Measurements from ENCODE around the gene ZNF548. TPM values are rescaled to one million over a fixed set of nuclear protein-coding genes. Genes with fewer than 3 reads are reported as not detected.

The ZNF548 gene
- total and polyA plus RNA-seq, 2 donors (not counting 1 experiment from before 2014, with no cell fraction given) = 52.5 to 83.8 TPM

DNA sequence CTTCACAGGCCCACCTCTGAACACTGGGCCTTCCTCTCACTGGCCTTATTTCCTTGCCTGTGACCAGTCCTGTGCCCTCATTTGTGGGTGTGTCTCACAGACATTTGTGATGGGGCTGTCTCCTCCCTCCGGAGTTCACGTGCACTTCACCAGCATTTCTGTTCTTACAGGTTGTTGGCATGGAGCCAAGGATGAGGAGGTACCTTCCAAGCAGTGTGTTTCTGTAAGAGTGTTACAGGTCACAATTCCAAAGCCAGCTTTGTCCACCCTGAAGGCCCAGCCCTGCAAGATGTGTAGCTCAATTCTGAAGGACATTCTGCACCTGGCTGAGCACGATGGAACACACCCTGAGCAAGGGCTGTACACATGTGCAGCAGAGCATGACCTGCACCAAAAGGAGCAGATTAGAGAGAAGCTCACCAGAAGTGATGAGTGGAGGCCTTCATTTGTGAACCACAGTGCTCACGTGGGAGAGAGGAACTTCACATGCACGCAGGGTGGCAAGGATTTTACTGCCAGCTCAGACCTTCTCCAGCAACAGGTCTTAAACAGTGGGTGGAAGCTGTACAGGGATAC is 53.6 kb downstream of the ZNF548 start:
- no peak overlapping the region for H3K4me3 Mint-ChIP-seq
- no peaks in the 10 kb centered on the region for H4K20me1 ChIP-seq (ENCODE audit: control insufficient read depth, insufficient read depth, low read length, poor library complexity, severe bottlenecking)
- H3K9me3 ChIP-seq (ENCODE audit: control extremely low read depth in 1 of 3, control insufficient read depth in 2 of 3, insufficient read depth in 1 of 3, low read length in 2 of 3) = peaks cover 0 to 35% (median 22%) of the 10 kb centered on the region in 3 donors
- peaks cover 6 to 30% of the 10 kb centered on the region in 2 experiments for H3K36me3 ChIP-seq (replicated peaks in 1 of 2; ENCODE audit: control extremely low read depth in 1 of 2, control insufficient read depth in 1 of 2, extremely low read depth in 1 of 2, insufficient read depth in 2 of 2, low read length in 1 of 2)
- no peak for TF ChIP-seq EZH2 (IDR thresholded peaks at IDR 0.05; ENCODE audit: borderline replicate concordance, insufficient read depth, low read depth, low read length, poor library complexity, severe bottlenecking)
- TF ChIP-seq, protein P1, sequence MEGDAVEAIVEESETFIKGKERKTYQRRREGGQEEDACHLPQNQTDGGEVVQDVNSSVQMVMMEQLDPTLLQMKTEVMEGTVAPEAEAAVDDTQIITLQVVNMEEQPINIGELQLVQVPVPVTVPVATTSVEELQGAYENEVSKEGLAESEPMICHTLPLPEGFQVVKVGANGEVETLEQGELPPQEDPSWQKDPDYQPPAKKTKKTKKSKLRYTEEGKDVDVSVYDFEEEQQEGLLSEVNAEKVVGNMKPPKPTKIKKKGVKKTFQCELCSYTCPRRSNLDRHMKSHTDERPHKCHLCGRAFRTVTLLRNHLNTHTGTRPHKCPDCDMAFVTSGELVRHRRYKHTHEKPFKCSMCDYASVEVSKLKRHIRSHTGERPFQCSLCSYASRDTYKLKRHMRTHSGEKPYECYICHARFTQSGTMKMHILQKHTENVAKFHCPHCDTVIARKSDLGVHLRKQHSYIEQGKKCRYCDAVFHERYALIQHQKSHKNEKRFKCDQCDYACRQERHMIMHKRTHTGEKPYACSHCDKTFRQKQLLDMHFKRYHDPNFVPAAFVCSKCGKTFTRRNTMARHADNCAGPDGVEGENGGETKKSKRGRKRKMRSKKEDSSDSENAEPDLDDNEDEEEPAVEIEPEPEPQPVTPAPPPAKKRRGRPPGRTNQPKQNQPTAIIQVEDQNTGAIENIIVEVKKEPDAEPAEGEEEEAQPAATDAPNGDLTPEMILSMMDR (IDR thresholded peaks at IDR 0.05) = no peak
- no peak overlapping the region for H3K4me3 ChIP-seq (ENCODE audit: control extremely low read depth in 1 of 5, extremely low read depth in 1 of 5, insufficient read depth in 1 of 5, low read depth in 2 of 5, low read length in 4 of 5)
- H2AFZ ChIP-seq (ENCODE audit: insufficient read depth, low read depth, low read length, poor library complexity, severe bottlenecking) = no peak overlapping the region
- peaks cover 0 to 4% of the 10 kb centered on the region in 2 donors for H3K4me1 ChIP-seq (ENCODE audit: control insufficient read depth in 2 of 2, insufficient read depth in 2 of 2, low read length in 2 of 2)
- H3K27ac Mint-ChIP-seq = no peak overlapping the region
- H3K79me2 ChIP-seq (ENCODE audit: control insufficient read depth, insufficient read depth, low read length) = peaks cover 44% of the 10 kb centered on the region
- H3K27me3 Mint-ChIP-seq = no peaks in the 10 kb centered on the region
- no peak overlapping the region for H3K9ac ChIP-seq (ENCODE audit: low read length)
- no peak overlapping the region for H3K27ac ChIP-seq (ENCODE audit: low read length in 2 of 2)
- ATAC-seq (ENCODE audit: low read depth) (no peak), DNase-seq (no peak)
- H3K27me3 ChIP-seq (replicated peaks in 1 of 4; ENCODE audit: control extremely low read depth in 1 of 4, control insufficient read depth in 3 of 4, insufficient read depth in 4 of 4, low read length in 3 of 4) = no peaks in the 10 kb centered on the region
- ChIA-PET CTCF (interaction anchor here (0.6 kb wide), 1 partner anchor 1137 kb away, joined by 3 read pairs; no protein-coding TSS in a partner anchor), POLR2A (no interaction called here)
- intact Hi-C loops (cut with micrococcal nuclease) = no loop called here
- H3K9me3 Mint-ChIP-seq (ENCODE audit: insufficient read depth) = peaks cover 7% of the 10 kb centered on the region
- WGBS (ENCODE audit: insufficient coverage) = 45% methylated on average over 1 of the region's 5 CpGs
- peaks cover 11% of the 10 kb centered on the region for H3K4me1 Mint-ChIP-seq
- no peak overlapping the region for H3K4me2 ChIP-seq (replicated peaks; ENCODE audit: low read depth, low read length, poor library complexity, severe bottlenecking)

DNA sequence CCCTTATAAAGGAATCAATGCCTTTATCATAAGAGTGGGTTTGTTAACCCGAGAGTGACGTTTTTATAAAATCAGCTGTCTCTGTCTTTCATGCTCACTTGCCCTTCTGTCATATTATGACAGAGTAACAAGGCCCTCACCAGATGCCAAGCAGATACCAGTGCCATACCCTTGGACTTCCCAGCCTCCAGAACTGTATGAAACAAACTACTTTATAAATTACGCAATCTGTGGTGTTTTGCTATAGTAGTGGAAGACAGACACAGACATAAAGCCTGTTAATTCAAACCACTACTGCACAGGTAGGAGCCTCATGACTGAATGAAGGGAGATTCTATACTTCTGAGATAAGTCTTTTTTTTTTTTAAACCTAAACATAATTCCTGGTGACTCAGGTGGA is 62.7 kb downstream of the ZNF548 start:
- TF ChIP-seq, protein P1 (IDR thresholded peaks at IDR 0.05) = no peak
- no peak for TF ChIP-seq EZH2 (IDR thresholded peaks at IDR 0.05; ENCODE audit: borderline replicate concordance, insufficient read depth, low read depth, low read length, poor library complexity, severe bottlenecking)
- ATAC-seq (ENCODE audit: low read depth) = no peak
- no peak overlapping the region for H3K4me2 ChIP-seq (replicated peaks; ENCODE audit: low read depth, low read length, poor library complexity, severe bottlenecking)
- H3K4me3 Mint-ChIP-seq = no peak overlapping the region
- H3K36me3 ChIP-seq (replicated peaks in 1 of 2; ENCODE audit: control extremely low read depth in 1 of 2, control insufficient read depth in 1 of 2, extremely low read depth in 1 of 2, insufficient read depth in 2 of 2, low read length in 1 of 2) = peaks cover 0 to 5% of the 10 kb centered on the region in 2 experiments
- no peaks in the 10 kb centered on the region for H3K4me1 ChIP-seq (ENCODE audit: control insufficient read depth in 2 of 2, insufficient read depth in 2 of 2, low read length in 2 of 2)
- H3K27me3 ChIP-seq (replicated peaks in 1 of 4; ENCODE audit: control extremely low read depth in 1 of 4, control insufficient read depth in 3 of 4, insufficient read depth in 4 of 4, low read length in 3 of 4) = no peaks in the 10 kb centered on the region
- no peaks in the 10 kb centered on the region for H3K79me2 ChIP-seq (ENCODE audit: control insufficient read depth, insufficient read depth, low read length)
- H3K9me3 Mint-ChIP-seq (ENCODE audit: insufficient read depth) = peaks cover 7% of the 10 kb centered on the region
- no peak for DNase-seq
- no peak overlapping the region for H3K27ac Mint-ChIP-seq
- ChIA-PET CTCF (no interaction called here), POLR2A (no interaction called here)
- no peaks in the 10 kb centered on the region for H3K4me1 Mint-ChIP-seq
- H3K27ac ChIP-seq (ENCODE audit: low read length in 2 of 2) = no peak overlapping the region
- H3K9me3 ChIP-seq (ENCODE audit: control extremely low read depth in 1 of 3, control insufficient read depth in 2 of 3, insufficient read depth in 1 of 3, low read length in 2 of 3) = peaks cover 0 to 11% (median 8%) of the 10 kb centered on the region in 3 donors
- H3K4me3 ChIP-seq (ENCODE audit: control extremely low read depth in 1 of 5, extremely low read depth in 1 of 5, insufficient read depth in 1 of 5, low read depth in 2 of 5, low read length in 4 of 5) = no peak overlapping the region
- intact Hi-C loops (cut with micrococcal nuclease) = no loop called here
- H2AFZ ChIP-seq (ENCODE audit: insufficient read depth, low read depth, low read length, poor library complexity, severe bottlenecking) = no peak overlapping the region
- H4K20me1 ChIP-seq (ENCODE audit: control insufficient read depth, insufficient read depth, low read length, poor library complexity, severe bottlenecking) = no peaks in the 10 kb centered on the region
- no peaks in the 10 kb centered on the region for H3K27me3 Mint-ChIP-seq
- no CpG with 5 or more reads among the region's 3 CpGs for WGBS (ENCODE audit: insufficient coverage)
- H3K9ac ChIP-seq (ENCODE audit: low read length) = no peak overlapping the region

All from B cell (primary cell).